ENCODE results near the gene LMTK2.
"Not testable (repeated sequence)": the region's sequence is repeated elsewhere in the genome, so short reads cannot be mapped to it uniquely, and the experiment has no call there.

LMTK2 gene

GRCh38 chr7:98205162-98205845 is 98.6 kb downstream of the LMTK2 start:
- DNase-seq, result no peak

- no peak for DNase-seq
These were observed 100.0 kb downstream of the LMTK2 start for GRCh38 chr7:98206451-98207330.

GRCh38 chr7:98209166-98209920 is 102.7 kb downstream of the LMTK2 start:
- DNase-seq, result no peak

- peak; percentile 68 for DNase-seq
These were observed 104.0 kb downstream of the LMTK2 start for GRCh38 chr7:98210513-98211220.

- DNase-seq, result peak; percentile 65
These were observed 104.6 kb downstream of the LMTK2 start, which contains the start of gene BHLHA15 for GRCh38 chr7:98211221-98211675. TSS of gene BHLHA15 (plus strand) at chr7:98211439. CDS start at chr7:98212310, 871 bp downstream.

- DNase-seq, result no peak
These were observed 105.2 kb downstream of the LMTK2 start for GRCh38 chr7:98211676-98212531.

GRCh38 chr7:98212532-98213041 is 105.9 kb downstream of the LMTK2 start:
- DNase-seq, result no peak

- no peak for DNase-seq
These were observed 106.7 kb downstream of the LMTK2 start for GRCh38 chr7:98213296-98213887.

GRCh38 chr7:98213888-98214810 is 107.5 kb downstream of the LMTK2 start:
- DNase-seq, result no peak

GRCh38 chr7:98214811-98215321 is 108.2 kb downstream of the LMTK2 start:
- DNase-seq, result no peak

- DNase-seq, result peak; percentile 29
These were observed 109.2 kb downstream of the LMTK2 start for GRCh38 chr7:98215561-98216495.

GRCh38 chr7:98216941-98217622 is 110.4 kb downstream of the LMTK2 start:
- no peak for DNase-seq

GRCh38 chr7:98217623-98218582 is 111.2 kb downstream of the LMTK2 start:
- DNase-seq, result no peak

GRCh38 chr7:98219382-98219781 is 112.7 kb downstream of the LMTK2 start:
- DNase-seq, result not testable (repeated sequence)

GRCh38 chr7:98221611-98222532 is 115.2 kb downstream of the LMTK2 start:
- DNase-seq, result no peak
